Measurements from ENCODE around the gene KIAA0232. TPM values are rescaled to one million over a fixed set of nuclear protein-coding genes. Genes with fewer than 3 reads are reported as not detected.

KIAA0232 gene
- total and polyA plus RNA-seq, 9 donors = 8.7 to 41.4 (median 38.5) TPM

DNA sequence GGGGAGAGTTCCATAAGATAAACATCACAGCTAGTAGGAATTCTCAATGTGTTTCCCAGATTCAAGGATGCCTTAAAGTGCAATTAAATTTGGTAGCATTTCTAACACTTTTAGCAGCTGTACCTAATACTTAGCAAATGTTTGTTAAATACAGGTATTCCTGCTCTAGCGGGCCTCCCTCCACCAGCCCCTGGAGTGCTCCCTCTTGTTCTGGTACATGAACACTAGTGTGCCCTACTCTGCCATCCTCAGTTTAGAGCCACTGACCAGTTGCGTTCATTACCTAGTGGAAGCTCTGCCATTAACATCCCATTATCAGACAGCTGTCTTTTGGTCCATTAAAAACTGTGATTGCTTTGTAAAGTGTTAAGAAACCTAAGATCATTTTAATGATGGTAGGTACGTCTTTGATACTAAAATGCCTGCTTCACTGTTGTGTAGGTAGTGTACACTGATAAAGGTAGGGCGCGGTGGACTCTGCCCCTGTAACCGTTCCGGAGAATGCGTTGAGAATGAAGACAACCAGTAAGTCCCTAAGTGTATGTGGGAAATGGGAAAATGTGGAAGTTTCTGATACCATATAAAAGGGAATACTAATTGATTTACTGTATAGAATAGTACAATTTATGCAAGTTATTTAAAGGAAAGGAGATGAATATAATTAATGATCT lies 21.7 kb downstream of the KIAA0232 start:
- no peaks in the 10 kb centered on the region for H3K27me3 ChIP-seq
- H3K4me1 ChIP-seq (ENCODE audit: insufficient read depth) = peaks cover 4% of the 10 kb centered on the region
- TF ChIP-seq POLR2A (IDR thresholded peaks at IDR 0.05) (no peak), EP300 (IDR thresholded peaks at IDR 0.05) (no peak)
- TF ChIP-seq, protein P1, sequence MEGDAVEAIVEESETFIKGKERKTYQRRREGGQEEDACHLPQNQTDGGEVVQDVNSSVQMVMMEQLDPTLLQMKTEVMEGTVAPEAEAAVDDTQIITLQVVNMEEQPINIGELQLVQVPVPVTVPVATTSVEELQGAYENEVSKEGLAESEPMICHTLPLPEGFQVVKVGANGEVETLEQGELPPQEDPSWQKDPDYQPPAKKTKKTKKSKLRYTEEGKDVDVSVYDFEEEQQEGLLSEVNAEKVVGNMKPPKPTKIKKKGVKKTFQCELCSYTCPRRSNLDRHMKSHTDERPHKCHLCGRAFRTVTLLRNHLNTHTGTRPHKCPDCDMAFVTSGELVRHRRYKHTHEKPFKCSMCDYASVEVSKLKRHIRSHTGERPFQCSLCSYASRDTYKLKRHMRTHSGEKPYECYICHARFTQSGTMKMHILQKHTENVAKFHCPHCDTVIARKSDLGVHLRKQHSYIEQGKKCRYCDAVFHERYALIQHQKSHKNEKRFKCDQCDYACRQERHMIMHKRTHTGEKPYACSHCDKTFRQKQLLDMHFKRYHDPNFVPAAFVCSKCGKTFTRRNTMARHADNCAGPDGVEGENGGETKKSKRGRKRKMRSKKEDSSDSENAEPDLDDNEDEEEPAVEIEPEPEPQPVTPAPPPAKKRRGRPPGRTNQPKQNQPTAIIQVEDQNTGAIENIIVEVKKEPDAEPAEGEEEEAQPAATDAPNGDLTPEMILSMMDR (IDR thresholded peaks at IDR 0.05) = no peak
- H3K9me3 ChIP-seq = no peaks in the 10 kb centered on the region
- H3K36me3 ChIP-seq = no peaks in the 10 kb centered on the region
- intact Hi-C loops (cut with DNase I) = no loop called here
- no peak for DNase-seq
- WGBS, 3 donors = 94% methylated on average over 8 of the region's 8 CpGs
- no peak overlapping the region for H3K4me3 ChIP-seq
- no peak overlapping the region for H3K27ac ChIP-seq

DNA sequence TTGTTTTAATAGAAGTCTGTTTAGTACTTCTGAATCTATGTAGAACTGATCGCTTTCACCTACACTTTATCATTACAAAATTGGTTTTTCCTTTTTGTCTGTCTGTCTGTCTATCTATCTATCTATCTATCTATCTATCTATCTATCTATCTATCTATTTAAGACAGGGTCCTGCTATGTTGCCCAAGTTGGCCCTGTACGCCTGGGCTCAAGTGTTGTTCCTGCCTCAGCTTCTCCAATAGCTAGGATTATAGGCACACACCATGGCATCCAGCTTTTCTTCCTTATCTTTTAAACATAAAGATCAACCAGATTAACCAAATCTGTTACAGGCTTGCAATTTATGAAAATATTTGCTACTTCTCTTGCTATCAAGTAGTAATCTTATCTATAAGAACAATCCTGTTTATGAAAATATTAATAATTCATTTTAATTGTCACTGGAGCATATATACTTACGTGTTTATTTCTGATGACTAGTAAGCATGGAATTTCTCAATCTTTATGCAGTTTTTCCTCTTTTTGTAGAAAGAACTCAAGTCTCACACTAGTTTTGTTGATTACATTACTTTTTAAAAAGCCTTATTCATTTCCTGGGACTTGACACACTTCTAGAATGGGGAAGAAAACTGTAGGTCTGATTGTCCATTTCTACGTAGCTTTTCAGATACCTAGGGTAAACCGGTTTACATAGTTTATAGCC lies 24.5 kb downstream of the KIAA0232 start:
- no peak overlapping the region for H3K4me3 ChIP-seq
- H3K27me3 ChIP-seq = no peaks in the 10 kb centered on the region
- no peak overlapping the region for H3K27ac ChIP-seq
- WGBS, 3 donors = 88 to 91% (median 91%) methylated on average over 5 of the region's 5 CpGs
- DNase-seq = no peak
- no peaks in the 10 kb centered on the region for H3K36me3 ChIP-seq
- H3K9me3 ChIP-seq = no peaks in the 10 kb centered on the region
- intact Hi-C loops (cut with DNase I) = no loop called here
- H3K4me1 ChIP-seq (ENCODE audit: insufficient read depth) = peaks cover 4% of the 10 kb centered on the region
- TF ChIP-seq, protein P1 (IDR thresholded peaks at IDR 0.05) = no peak
- no peak for TF ChIP-seq POLR2A (IDR thresholded peaks at IDR 0.05)
- TF ChIP-seq EP300 (IDR thresholded peaks at IDR 0.05) = no peak

DNA sequence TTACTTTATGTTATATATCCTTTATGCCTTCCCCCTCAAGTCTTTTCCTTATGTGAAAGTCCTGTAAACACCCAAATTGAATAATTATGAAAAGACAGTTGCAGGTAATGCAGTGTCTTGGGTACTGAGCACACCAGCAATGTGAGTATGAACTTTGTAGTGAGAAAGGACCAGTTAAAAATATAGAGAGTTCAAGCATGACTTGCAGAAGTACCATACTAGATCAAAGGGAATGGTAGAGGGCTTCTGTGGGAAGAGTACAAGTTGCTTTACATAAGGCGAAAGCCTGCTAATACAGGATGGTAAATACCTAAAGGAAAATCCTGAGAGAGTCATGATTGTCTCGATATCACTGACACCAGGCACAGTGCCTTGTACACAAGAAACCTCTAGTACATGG lies 25.7 kb downstream of the KIAA0232 start:
- TF ChIP-seq, protein P1 (IDR thresholded peaks at IDR 0.05) = no peak
- no peak for TF ChIP-seq EP300 (IDR thresholded peaks at IDR 0.05)
- no peak for TF ChIP-seq POLR2A (IDR thresholded peaks at IDR 0.05)
- no peak for DNase-seq
- WGBS, 3 donors = 94 to 96% (median 95%) methylated on average over 2 of the region's 2 CpGs
- intact Hi-C loops (cut with DNase I) = no loop called here
- Histone ChIP-seq H3K4me1 (ENCODE audit: insufficient read depth) (peaks cover 4% of the 10 kb centered on the region), H3K4me3 (no peak overlapping the region), H3K27me3 (no peaks in the 10 kb centered on the region), H3K9me3 (no peaks in the 10 kb centered on the region), H3K27ac (no peak overlapping the region), H3K36me3 (no peaks in the 10 kb centered on the region)

DNA sequence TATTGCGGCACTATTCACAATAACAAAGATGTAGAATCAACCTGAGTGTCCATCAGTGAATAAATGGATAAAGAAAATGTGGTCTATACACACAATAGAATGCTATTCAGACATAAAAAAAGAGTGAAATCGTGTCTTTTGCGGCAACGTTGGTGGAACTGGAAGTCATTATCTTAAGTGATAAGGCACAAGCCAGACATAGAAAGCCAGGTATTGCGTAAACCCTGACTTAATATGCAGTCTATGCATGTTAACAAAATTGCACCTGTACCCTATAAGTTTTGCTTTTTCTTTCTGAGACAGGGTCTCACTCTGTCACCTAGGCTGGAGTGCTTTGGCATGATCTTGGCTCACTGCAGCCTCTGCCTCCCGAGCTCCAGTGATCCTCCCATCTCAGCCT lies 28.6 kb downstream of the KIAA0232 start:
- Histone ChIP-seq H3K27ac (no peak overlapping the region), H3K9me3 (no peaks in the 10 kb centered on the region), H3K36me3 (no peaks in the 10 kb centered on the region), H3K27me3 (no peaks in the 10 kb centered on the region), H3K4me3 (no peak overlapping the region), H3K4me1 (ENCODE audit: insufficient read depth) (peaks cover 4% of the 10 kb centered on the region)
- DNase-seq = no peak
- 83 to 88% (median 83%) methylated on average over 6 of the region's 6 CpGs for WGBS, 3 donors
- no peak for TF ChIP-seq POLR2A (IDR thresholded peaks at IDR 0.05)
- TF ChIP-seq EP300 (IDR thresholded peaks at IDR 0.05) = no peak
- intact Hi-C loops (cut with DNase I) = no loop called here

DNA sequence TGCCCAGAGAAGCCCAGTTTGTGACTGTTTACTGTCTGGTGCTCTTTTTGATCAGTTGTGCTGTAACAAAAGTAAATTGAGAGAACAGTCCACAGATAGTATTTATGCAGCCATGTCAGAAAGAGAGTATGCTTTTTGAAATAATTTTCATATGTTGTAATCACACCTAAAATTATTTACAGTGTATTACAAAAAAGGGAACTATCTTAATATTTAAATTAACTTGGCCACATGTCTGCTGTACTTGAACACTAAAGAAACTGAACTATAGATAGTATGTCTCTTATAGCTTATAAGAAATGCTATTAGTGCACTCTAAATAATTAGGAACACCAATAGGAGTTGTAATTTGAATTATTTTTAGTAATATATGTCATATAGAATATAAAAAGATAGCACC lies 30.2 kb downstream of the KIAA0232 start:
- Histone ChIP-seq H3K27me3 (no peaks in the 10 kb centered on the region), H3K9me3 (no peaks in the 10 kb centered on the region), H3K36me3 (no peaks in the 10 kb centered on the region), H3K4me1 (ENCODE audit: insufficient read depth) (peaks cover under 1% of the 10 kb centered on the region), H3K4me3 (no peak overlapping the region), H3K27ac (no peak overlapping the region)
- TF ChIP-seq, protein P1 (IDR thresholded peaks at IDR 0.05) = no peak
- TF ChIP-seq POLR2A (IDR thresholded peaks at IDR 0.05) = no peak
- TF ChIP-seq EP300 (IDR thresholded peaks at IDR 0.05) = no peak
- DNase-seq = no peak
- intact Hi-C loops (cut with DNase I) = no loop called here
